Activated CD8-positive, alpha-beta memory T cell treated with anti-CD3 and anti-CD28 coated beads, Interleukin-2, amount 50 U/mL, for 4 hours (primary cell): ENCODE measurements around the gene GNAI3.

Experiments used
- DNase-seq: peaks from one replicate; pipeline ENCODE4 v3.0.0-alpha.2; 2020

The GNAI3 gene

DNA sequence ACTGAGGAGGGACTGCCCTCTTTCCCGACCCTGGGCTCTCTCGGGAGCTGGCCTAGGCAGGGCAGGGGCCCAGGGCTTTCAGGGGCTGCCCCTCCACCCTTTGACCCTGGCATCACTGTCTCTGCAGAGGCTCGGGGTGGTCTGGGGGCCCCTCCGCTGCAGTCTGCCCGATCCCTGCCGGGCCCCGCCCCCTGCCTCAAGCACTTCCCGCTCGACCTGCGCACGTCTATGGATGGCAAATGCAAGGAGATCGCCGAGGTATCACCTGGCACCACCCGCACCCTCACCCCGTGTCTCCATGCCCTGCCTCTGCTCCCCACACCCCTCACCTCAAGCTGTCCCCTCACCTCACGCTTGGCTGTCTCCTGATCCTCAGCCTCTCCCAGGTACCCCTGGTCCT lies 76.8 kb downstream of the GNAI3 start:
- DNase-seq = no peak

DNA sequence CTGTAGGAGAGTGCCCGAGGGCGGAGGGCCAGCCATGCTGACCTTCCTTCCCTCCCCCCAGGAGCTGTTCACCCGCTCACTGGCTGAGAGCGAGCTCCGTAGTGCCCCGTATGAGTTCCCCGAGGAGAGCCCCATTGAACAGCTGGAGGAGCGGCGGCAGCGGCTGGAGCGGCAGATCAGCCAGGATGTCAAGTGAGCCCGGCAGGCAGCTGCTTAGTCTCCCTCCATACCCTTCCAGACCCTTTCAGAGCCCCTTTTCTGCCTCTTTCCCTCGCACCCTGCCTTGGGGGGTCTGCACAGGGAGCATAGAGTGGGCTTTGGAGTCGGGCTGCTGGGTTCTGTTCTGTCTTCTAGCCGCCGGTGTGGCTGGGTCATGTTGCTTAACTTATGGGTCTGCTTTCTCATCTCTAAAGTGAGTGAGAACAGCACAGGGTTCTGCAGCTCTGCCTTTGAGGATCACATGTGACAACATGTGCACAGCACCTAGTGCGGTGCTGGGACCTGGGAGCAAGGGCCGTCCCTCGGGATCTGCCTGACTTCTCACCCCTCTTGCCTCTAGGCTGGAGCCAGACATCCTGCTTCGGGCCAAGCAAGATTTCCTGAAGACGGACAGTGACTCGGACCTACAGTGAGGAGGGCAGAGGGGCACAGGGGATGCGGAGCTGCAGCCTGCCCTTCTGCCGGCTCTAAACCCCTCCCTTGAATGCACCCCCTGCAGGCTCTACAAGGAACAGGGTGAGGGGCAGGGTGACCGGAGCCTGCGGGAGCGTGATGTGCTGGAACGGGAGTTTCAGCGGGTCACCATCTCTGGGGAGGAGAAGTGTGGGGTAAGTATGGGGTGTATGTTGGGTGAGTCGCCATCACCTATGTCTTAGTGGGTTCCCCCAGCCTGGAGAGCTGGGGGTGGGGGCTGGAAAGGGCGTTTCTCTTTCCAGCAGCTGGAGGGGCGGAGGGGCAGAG lies 77.5 kb downstream of the GNAI3 start:
- no peak for DNase-seq

DNA sequence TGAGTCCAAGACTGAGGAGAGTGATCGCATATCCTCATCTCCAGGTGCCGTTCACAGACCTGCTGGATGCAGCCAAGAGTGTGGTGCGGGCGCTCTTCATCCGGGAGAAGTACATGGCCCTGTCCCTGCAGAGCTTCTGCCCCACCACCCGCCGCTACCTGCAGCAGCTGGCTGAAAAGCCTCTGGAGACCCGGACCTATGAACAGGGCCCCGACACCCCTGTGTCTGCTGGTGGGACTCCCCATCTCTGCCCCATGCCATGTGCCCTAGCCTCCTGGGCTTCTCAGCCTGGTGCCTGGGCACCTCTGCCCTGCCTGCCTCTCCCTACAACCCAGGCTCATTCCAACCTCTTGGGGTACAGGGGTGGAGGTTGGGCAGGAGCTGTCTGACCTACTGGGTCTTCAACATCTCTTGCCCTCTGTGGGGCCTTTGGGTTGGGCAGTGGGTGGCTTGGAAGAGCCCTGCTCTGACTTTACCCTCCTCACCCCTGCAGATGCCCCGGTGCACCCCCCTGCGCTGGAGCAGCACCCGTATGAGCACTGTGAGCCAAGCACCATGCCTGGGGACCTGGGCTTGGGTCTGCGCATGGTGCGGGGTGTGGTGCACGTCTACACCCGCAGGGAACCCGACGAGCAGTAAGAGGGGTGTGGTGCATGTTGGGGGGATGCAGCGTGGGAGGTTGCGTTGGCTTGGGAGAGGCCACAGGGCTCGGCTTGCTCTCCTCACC lies 78.4 kb downstream of the GNAI3 start:
- no peak for DNase-seq

DNA sequence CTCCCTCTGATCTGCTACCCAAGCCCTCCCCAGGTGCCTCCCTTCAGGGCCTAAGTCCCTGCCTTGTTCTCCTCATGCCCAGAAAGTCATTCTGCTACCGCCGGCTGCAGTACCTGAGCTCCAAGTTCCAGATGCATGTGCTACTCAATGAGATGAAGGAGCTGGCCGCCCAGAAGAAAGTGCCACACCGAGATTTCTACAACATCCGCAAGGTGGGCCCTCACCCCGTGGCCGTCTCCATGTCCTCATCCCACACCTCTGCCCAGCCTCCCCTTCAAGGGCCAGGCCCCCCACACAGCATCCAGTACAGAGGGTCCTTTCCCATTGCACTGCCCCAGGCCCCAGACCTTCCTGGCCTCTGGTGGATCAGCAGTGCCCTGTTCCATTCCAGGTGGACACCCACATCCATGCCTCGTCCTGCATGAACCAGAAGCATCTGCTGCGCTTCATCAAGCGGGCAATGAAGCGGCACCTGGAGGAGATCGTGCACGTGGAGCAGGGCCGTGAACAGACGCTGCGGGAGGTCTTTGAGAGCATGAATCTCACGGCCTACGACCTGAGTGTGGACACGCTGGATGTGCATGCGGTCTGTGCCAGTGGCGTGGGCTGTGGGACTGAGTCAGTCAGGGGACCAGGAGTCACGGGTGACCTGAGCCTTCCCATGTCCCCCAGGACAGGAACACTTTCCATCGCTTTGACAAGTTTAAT lies 79.4 kb downstream of the GNAI3 start:
- DNase-seq = no peak

DNA sequence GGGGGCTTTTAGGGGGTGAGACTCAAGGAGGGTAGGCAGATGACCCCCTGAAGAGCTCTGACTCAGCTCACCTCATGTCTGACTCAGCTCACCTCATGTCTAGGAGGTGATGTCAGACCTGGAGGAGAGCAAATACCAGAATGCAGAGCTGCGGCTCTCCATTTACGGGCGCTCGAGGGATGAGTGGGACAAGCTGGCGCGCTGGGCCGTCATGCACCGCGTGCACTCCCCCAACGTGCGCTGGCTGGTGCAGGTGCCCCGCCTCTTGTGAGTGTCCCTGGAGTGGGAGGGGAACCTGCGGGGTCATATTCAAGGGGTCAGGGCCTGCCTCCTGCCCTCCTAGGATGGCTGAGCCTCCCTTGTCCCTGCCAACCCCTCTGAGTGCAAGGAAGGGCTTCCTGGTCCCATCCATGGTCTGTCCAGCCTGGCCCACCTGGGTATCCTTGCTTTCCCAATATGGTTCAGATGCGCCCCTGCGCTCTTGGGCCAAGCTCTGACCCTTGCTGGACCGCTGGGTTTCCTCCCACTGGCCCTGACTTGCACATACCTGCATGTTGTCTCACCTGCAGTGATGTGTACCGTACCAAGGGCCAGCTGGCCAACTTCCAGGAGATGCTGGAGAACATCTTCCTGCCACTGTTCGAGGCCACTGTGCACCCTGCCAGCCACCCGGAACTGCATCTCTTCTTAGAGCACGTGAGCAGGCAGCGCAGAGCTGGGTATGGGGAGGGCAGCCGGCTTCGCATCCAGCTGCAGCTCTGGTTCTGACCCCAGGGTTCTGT lies 80.3 kb downstream of the GNAI3 start:
- DNase-seq = no peak

DNA sequence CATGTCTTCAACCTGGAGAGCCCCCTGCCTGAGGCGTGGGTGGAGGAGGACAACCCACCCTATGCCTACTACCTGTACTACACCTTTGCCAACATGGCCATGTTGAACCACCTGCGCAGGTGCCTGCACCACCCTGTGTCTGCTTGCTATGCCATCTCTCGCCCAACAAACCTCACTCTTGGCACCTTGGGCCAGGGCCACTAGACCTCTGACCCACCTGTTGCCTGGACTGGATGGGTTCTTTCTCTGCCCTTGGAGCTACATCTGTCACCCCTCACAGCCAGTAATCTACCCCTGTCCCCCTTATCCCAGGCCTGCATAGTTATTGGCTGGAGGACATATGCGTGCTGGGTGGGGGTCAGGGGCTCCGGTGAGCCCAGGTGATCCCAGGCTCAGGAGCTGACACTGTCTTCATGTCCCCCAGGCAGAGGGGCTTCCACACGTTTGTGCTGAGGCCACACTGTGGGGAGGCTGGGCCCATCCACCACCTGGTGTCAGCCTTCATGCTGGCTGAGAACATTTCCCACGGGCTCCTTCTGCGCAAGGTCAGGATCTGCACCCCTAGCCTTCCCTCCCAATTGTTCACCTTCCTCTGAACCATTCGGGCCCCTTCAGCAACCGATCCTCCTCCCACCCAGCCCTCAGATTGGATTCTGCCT lies 81.1 kb downstream of the GNAI3 start:
- no peak for DNase-seq

DNA sequence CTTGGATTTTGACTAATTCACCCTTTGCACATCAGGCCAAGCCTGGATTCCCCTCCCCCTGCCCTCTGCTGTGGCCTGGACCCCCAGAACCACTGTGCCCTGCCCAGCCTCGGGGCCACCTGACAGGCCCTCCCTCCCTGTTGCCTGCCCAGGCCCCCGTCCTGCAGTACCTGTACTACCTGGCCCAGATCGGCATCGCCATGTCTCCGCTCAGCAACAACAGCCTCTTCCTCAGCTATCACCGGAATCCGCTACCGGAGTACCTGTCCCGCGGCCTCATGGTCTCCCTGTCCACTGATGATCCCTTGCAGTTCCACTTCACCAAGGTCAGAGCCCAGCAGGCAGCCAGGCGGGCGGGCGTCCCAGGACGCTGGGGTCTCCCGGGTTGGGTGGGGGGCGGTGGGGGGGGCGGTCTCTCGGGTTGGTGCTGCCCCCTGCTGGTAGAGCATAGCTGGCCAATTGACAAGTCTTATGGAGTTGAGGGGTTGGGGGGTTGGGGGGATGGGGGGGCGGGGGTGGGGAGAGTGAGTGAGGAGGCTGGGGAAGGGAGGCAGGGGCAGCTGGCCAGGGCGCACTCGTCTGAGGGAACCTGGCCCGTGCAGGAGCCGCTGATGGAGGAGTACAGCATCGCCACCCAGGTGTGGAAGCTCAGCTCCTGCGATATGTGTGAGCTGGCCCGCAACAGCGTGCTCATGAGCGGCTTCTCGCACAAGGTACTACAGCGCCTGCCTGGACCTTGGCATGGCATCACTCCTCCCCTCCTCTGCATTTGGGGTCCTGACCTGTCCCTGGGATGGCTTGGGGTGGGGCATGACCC lies 81.9 kb downstream of the GNAI3 start:
- peak; percentile 48 for DNase-seq

DNA sequence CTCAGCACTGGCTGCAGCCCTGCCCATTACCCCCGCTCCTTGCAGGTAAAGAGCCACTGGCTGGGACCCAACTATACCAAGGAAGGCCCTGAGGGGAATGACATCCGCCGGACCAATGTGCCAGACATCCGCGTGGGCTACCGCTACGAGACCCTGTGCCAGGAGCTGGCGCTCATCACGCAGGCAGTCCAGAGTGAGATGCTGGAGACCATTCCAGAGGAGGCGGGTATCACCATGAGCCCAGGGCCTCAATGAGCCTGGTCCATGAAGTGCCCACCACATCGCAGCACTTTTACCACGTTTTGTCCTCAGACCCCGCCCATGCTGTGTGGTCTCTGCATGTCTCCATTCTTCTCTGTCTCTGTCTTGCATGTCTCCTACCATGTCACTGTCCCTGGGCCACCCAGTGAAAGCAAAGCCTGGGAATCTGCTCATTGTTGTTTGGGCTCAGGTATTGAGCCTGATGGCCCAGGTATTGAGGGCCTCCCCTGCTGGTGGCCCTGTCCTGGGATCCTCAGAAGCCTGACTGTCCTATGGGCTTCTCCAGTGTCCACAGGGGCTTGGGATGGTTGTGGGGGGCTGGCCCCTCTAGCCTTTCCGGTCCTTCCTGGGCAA lies 82.6 kb downstream of the GNAI3 start:
- DNase-seq = no peak

DNA sequence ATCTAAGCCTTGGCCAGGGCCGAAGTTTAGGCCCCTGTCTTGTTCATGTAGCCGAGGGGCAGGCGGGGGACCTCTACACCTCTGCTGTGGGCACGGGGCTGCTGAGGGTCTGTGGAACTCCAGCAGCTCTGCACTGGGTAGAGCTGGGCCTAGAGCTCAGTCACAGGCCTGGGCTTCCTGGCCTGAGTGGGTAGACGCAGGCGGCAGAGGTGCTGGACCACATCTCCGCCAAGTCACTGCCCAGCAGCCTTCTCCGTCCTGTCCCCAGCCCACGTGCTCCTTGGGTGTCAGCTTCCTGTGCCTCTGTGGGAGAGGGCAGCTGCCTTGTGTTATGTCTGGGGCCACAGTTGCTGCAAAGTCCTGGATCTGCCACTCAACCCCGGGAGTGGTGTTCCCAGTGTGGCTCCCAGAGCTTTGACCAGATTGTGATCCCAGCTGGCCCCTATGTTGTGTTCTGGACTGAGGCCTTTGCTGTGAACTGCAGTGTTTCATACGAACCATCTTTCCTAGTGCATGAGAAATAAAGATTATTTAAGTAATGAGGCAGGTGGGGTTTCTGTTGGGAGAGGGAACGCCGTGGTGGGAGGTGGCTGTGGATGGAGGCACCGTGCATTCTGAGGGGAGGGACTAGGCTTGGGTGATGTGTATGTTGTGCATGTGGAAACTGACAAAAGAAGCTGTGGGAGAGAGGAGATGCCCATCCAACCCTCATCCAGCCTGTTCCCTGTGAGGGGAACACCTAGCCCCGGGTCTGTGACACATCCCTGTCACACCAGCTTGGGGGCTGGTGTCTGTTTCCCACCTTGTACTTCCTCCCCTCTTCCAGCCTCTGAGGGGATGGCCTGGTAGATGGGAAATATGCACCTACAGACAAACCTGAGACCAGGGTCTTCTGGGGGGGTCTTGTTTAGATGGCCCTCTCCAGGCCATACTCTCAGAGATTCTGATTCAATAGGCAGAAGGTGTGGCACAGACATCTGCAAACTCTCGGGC lies 83.4 kb downstream of the GNAI3 start:
- DNase-seq = no peak

DNA sequence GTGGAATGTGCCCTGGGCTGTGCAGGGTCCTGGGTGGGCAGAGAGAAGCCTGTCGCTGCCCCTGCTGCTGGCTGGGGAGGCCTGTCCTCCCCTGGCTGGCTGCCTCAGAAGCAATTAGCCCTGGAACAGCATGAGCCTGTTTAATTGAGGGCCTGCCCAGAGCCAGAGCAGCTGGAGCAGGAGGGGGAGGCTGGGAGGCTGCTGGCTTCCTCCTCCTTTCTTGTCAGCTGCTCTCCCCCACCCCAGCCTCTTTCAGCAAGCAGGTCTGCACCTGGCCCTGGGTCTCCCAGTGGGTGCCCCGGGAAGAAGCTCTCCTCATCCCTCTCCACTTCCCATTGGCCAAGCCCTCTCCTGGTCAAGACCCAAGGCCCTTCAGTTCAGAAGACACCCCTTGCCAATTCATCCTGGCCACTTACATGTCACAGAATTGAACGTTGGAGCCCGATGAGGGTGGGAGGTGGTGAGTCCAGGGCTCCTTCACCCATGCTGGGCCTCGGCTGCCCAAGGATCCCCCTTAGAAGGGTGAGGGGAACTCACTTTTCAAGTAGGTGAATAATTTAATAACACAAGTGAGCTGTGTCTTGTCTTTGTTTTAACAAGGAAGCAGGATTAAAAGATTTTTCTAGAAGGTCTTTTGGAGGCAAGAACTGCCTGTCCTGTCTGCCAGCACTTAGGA lies 84.4 kb downstream of the GNAI3 start:
- no peak for DNase-seq

DNA sequence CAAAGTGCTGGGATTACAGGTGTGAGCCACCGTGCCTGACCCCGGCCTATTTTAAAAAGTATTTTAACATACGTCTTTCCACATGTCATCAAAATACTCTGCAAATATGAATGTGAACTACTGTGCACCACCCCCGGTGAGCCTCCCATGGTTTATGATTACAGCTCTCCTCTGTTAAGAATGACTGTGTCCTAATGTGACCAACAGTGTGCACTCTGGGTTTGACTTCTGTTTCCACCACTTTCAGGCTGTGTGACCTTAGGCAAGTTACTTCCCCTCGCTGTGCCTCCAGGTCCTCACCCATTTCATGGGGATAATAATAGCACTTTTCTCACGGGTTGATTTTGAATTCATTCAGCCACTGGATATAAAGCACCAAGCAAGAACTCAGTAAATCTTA lies 85.9 kb downstream of the GNAI3 start:
- no peak for DNase-seq

DNA sequence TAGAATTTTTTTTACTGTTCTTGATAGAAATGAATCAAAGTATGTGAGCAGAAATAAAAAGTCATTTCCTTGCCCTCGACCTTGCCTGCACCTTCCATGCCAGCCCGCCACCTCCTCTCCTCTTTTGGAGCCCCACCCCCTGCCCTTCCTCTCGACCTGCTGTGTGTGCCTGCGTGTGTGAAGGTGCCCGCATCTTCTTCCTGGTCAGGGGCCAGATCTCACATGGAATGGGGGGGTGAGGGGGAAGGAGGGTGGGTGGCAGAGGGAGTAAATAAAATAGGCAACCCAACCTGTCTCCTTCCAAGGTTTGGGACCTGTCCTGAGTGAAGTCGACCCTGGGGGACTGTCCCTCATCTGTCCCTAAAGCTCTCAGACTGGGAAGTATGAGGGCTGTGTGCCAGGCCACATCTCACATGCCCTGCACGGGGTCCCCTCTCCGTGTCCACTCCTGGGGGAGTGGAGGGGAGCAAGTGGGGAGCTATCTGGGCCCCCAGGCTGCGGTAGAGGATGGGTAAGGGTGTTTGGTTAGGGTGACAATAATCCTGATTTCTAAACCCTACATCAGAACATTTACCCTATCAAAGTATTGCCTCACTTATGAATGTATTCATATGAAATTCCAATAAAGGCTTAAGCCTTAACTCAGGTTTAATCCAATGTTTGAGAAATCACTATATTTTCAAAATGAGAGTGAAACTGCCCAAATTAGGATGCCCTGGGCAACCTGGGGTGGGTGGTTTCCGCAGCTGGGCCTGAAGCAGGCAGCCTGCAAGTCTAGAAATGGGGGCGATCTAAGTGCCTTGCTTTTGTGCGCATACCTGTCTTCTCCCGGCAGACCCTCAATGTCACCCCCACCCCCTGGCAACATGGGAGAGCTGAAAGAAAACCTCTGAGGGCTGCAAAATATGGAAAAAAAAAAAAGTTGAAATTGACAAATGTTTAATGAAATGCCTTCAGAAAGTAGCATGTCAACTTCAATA lies 86.6 kb downstream of the GNAI3 start:
- DNase-seq = no peak

DNA sequence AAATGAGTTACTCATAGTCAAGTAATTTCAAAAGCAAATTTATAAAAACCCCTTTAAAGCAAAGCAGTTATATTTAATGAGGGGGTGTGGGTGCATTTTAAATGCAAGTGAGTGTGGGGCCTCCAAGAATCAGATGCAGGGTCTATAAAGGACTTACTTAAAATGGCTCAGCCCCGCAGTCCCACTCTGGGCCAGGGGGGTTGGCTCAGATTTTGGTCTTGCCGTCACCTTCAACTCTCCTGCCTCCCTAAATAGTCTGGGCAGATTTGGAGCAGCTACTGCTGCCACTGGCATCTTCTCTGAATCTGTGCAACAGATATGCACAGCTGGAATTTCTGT lies 87.4 kb downstream of the GNAI3 start:
- no peak for DNase-seq

DNA sequence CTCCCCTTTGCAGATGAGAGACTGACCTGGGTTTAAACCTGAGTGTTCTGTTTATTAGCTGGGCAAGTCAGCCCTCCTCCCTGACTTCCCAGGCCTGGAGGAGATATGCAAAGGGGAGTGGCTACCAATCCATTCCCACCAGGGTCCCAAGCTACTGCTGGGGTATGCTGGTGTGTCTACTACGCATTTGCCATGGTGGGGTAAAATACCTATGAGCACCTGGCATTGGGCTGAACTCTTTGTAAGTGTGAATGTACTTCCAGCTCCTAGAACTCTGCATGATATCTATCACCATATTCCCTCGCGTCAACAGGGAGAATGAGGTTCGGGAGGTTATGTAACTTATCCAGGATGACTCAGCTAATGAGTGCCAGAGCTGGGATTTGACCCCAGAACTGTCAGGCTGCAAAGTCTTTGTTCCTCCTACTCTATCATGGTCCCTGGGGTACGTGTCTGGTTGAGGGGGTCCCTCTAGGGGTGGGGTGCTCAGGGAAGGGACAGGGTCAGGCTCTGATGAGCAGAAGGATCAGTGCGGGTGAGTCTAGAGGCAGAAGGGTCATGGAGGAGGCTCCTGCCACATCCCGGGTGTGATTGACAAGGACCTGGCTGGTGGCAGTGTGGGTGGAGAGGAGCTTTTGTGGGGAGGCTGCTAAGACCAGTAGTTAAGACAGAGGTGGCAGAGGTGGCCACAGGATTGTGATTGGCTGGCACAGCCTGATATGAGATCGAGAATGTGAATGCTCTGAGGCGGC lies 88.0 kb downstream of the GNAI3 start:
- no peak for DNase-seq

DNA sequence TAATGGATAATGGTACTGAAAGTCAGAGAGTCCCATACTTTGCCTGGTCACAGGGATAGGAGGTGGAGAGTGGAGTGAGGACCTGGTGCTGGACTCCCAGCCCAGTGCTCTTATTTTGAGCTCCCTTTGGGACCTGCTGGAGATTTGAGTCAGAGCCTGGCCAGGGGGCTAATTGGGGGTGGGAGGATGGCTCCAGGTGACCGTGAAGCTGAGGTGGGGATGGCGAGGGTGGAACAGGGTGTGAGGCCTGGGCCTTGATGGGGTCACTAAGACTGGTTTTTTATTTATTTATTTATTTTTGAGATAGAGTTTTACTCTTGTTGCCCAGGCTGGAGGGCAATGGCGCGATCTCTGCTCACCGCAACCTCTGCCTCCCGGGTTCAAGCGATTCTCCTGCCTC lies 89.0 kb downstream of the GNAI3 start:
- DNase-seq = no peak

DNA sequence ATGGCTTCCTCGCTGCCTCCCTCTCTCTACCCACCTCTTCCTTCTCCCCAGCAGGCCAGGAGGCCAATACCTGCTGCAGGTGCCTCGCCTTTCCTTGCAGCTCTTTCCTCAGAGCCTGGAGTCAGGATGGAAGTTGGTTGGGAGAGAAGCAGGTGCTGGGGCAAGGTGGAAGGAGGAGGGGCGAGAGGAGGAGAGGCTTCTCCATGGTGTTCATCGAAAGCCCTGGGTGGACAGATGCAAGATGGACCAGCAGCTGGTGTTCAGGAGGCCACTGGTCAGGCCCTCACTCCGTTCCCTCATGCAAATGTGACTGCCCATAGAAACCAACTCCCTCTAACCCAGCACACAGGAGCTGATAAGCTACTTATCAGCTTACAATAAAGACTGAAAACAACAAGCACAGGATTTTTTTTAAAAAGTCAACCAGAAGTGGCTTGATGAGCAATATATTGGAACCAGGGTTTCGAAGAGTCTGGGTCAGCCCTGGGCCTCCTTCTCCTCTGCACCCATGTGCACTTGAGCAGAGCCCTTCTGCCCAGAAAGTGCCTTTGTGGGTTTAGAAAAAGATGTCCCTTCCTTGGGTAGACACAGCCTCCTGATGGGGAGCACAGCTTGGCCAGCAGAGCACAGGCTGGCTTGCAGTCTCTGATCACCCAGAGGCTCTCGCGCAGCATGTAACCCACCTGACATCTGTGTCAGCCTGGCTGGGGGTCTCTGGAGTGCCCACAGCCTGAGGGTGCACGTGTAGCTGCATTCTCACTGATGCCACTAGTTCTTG lies 90.8 kb downstream of the GNAI3 start:
- DNase-seq = no peak
